22Rv1 (cell line): ENCODE data around the gene ATP10A.

ENCODE experiments used
- CTCF ChIP-seq: fragments of 450-650 bp; IDR thresholded peaks from 2 replicates; pipeline ENCODE4 v1.5.1; 2017; ENCODE audit warnings: mild to moderate bottlenecking
- ZFX ChIP-seq: fragments of 450-650 bp; IDR thresholded peaks from 2 replicates; pipeline ENCODE4 v1.6.1; 2017; ENCODE audit warnings: antibody characterized with exemption, borderline replicate concordance

GRCh38 chr15:25852661-25853524, 10.2 kb downstream of the ATP10A start:
- no peak for TF ChIP-seq CTCF
- TF ChIP-seq ZFX, result no peak
